Neuron (in vitro differentiated cells): ENCODE results near the gene PUM2.

Experiments
- H2AFZ ChIP-seq: one replicate; pipeline ENCODE4 v1.6.1; 2013; ENCODE audit warnings: low read depth, mild to moderate bottlenecking, inconsistent platforms, low read length, moderate library complexity
- H3K27me3 ChIP-seq: one replicate; pipeline ENCODE4 v1.6.1; 2013; ENCODE audit warnings: low read length; ENCODE audit not compliant: insufficient read depth
- H3K36me3 ChIP-seq: one replicate; pipeline ENCODE4 v1.6.1; 2013; ENCODE audit warnings: low read length; ENCODE audit not compliant: insufficient read depth
- H3K4me1 ChIP-seq: one replicate; pipeline ENCODE4 v1.6.1; 2013; ENCODE audit warnings: low read length; ENCODE audit not compliant: insufficient read depth
- H3K4me3 ChIP-seq: 2 replicates; pipeline ENCODE4 v1.5.1; 2013; ENCODE audit warnings: mild to moderate bottlenecking, low read length, moderate library complexity
- H3K9me3 ChIP-seq: one replicate; pipeline ENCODE4 v1.6.1; 2013; ENCODE audit warnings: low read length

The PUM2 gene

DNA sequence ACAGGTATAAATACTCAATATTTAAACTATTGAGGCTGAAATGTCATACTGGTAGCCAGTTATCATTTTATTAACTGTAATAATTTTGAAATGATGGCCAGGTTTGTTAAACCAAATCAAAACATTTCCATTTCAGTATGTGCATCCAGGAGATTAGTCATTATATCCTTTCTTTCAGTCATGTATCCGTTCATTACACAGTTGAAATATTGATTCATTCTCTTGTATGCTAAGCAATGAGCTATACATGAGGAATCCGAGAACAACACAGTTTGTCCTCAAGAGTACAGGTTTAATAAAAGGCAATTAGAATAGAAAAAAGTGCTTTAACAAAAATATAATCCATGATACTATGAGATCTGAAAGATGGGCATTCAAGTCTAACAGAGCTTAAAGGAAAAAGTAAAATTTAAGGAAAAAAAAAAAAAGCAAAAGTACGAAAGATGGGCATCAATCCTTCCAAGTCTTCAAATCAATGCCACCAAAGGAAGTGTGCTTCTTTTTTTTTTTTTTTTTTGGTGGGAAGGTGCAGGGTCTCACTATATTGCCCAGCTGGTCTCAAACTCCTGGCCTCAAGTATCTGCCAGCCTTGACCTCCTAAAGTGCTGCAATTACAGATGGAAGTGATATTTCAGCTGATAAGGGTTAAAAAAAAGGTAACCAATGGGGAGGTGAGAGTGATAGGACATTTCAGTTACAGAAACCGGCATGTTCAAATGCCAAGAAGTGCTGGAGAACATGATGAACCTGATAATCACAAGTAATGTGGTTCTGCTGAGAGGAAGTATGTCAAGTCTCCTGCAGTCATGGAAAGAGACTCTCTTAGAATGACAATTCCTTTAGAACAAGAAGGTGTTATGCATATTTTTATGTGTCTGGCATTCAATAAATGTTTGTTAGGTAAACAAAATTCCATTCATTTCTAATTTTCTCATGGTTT lies 35.8 kb downstream of the PUM2 start:
- Histone ChIP-seq H3K9me3 (peaks cover 5% of the 10 kb centered on the region), H3K4me3 (no peak overlapping the region), H3K36me3 (peaks cover 84% of the 10 kb centered on the region), H3K27me3 (no peaks in the 10 kb centered on the region), H3K4me1 (no peaks in the 10 kb centered on the region), H2AFZ (no peak overlapping the region)

DNA sequence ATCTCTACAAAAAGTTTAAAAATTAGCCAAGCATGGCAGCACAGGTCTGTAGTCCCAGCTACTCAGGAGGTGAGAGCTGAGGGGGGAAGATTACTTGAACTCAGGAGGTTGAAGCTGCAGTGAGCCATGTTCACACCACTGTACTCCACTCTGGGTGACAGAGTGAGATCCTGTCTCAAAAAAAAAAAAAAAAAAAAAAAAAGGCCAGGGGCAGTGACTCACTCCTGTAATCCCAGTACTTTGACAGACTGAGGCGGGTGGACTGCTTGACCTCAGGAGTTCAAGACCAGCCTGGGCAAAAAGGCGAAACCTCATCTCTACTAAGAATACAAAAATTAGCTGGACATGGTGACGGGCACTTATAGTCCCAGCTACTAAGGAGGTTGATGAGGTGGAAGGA lies 37.0 kb downstream of the PUM2 start:
- H3K27me3 ChIP-seq, result no peaks in the 10 kb centered on the region
- peaks cover 85% of the 10 kb centered on the region for H3K36me3 ChIP-seq
- H2AFZ ChIP-seq, result no peak overlapping the region
- no peaks in the 10 kb centered on the region for H3K4me1 ChIP-seq
- H3K9me3 ChIP-seq, result peaks cover 5% of the 10 kb centered on the region
- H3K4me3 ChIP-seq, result no peak overlapping the region

DNA sequence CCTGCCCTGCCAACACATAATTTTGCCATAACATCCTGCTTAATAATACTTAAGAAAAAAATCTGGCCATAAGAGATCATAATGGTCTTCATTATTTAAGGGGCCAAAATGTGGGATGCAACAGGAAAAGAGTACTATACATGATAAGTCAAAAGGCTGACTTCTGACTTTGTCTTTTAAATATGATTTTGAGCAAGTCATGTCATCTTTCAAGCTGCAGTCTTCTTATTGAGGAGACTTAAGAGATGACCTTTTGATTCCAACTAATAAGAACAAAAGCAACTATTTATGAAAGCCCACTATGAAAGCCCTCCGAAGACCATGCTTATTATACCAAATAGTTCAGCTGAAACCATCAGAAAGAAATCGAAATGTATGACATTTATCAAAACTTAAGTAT lies 41.6 kb downstream of the PUM2 start:
- no peaks in the 10 kb centered on the region for H3K4me1 ChIP-seq
- no peak overlapping the region for H3K4me3 ChIP-seq
- peaks cover 83% of the 10 kb centered on the region for H3K36me3 ChIP-seq
- H3K9me3 ChIP-seq, result peaks cover 2% of the 10 kb centered on the region
- H3K27me3 ChIP-seq, result no peaks in the 10 kb centered on the region
- H2AFZ ChIP-seq, result no peak overlapping the region

DNA sequence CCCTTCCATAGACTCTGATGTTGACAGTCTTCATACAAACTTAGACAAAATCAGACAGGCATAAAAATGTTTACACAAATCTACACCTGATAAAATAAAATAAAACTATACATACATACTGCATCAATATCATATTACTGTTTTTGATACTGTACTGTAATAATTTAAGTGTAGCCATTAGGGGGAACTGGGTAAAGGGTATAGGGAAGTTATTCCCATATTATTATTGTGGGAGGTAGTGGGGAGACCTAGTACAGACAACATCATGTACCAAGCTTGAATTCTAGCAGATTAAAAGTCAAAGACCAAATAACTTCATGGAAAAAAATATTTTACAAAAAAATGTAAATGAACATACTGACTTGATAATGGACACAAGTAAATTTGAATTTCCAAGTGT lies 43.3 kb downstream of the PUM2 start:
- no peaks in the 10 kb centered on the region for H3K27me3 ChIP-seq
- H3K36me3 ChIP-seq, result peaks cover 87% of the 10 kb centered on the region
- no peaks in the 10 kb centered on the region for H3K9me3 ChIP-seq
- no peaks in the 10 kb centered on the region for H3K4me1 ChIP-seq
- H2AFZ ChIP-seq, result no peak overlapping the region
- no peak overlapping the region for H3K4me3 ChIP-seq

DNA sequence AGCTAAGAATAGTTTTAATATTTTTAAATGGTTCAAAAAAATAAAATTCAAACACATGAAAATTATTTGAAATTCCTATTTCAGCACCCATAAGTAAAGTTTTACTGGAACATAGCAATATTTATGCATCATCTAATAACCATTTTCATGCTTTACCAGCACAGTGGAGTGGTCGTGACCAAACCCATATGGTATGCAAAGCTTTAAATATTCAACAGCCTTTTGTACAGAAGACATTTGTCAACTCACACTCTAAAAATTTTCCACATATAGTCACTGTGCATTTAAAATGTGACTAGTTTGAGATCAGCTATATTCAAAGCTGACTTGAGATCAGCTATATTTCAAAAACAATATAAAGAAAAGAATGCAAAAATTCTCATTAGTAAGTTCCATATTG lies 46.2 kb downstream of the PUM2 start:
- Histone ChIP-seq H2AFZ (no peak overlapping the region), H3K9me3 (no peaks in the 10 kb centered on the region), H3K36me3 (peaks cover 69% of the 10 kb centered on the region), H3K27me3 (no peaks in the 10 kb centered on the region), H3K4me1 (no peaks in the 10 kb centered on the region), H3K4me3 (no peak overlapping the region)

DNA sequence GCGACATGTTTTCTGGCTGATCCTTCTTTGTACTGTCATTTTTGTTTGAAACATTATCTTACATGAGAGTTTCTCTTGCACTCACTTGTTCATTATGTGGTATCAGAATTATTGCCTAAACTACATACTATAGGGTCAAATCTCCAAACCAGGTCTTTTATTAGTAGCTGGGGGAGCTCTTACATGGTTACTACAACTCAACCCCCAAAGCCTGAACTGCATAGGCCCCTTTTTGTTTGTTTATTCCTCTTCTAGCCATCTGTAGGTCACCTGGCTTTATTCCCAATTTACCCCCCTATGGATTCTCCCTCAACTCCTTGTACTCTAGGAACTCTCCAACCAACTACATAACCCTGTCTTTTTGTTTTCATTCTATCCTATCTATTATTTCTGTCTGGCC lies 46.7 kb downstream of the PUM2 start:
- Histone ChIP-seq H2AFZ (no peak overlapping the region), H3K4me1 (no peaks in the 10 kb centered on the region), H3K36me3 (peaks cover 69% of the 10 kb centered on the region), H3K27me3 (no peaks in the 10 kb centered on the region), H3K4me3 (no peak overlapping the region), H3K9me3 (no peaks in the 10 kb centered on the region)

DNA sequence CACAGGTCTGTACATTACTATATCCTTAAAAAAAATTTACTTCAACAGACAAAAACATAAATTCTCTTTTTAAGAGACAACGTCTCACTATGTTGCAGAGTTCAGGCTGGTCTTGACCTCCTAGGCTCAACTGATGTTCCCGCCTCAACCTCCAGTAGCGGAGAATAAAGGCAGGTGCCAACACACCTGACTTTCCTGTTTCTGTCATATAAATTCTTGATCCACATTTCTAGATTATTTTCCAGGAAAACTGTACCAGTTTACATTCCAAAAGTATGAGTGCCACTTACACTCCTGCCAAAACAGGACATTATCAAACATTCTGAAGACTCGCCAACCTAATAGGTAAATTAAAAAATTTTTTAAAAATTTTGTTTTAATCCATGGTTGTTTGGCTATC lies 48.6 kb downstream of the PUM2 start:
- Histone ChIP-seq H3K36me3 (peaks cover 68% of the 10 kb centered on the region), H3K27me3 (no peaks in the 10 kb centered on the region), H3K9me3 (no peaks in the 10 kb centered on the region), H2AFZ (no peak overlapping the region), H3K4me3 (no peak overlapping the region), H3K4me1 (no peaks in the 10 kb centered on the region)

DNA sequence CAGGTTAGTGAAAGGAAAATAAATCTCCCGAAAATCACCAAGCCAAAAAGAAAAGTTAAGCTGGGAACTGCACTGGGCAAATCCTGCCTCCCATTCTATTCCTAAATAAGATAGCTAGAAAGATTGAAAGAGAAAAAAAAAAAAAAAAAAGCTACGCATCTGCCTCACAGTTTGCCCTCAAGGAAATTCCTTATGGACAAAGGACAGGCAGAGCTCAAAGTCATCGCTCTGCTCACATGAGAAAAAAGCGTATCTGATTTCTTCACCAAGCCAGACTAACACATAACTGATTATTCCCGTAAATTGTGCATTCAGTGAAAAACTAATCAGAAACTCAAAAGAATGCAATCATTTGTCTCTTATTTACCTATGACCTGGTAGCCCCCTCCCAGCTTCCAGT lies 50.0 kb downstream of the PUM2 start:
- Histone ChIP-seq H3K9me3 (no peaks in the 10 kb centered on the region), H2AFZ (no peak overlapping the region), H3K4me3 (no peak overlapping the region), H3K27me3 (no peaks in the 10 kb centered on the region), H3K4me1 (no peaks in the 10 kb centered on the region), H3K36me3 (peaks cover 66% of the 10 kb centered on the region)

DNA sequence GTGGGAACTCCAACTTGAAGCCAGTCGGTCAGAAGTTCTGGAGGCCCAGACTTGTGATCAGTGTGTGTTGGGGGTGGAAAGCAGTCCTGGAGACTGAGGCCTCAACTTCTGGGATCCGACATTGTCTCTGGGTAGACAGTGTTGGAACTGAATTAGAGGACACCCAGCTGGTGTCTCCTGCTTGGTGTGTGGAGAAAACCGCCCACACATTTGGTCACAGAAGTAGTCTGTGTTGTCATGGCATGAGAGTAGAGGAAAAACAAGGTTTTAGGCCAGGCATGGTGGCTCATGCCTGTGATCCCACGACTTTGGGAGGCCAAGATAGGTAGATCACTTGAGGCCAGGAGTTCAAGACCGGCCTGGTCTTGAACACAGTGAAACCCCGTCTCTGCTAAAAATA lies 51.5 kb downstream of the PUM2 start:
- Histone ChIP-seq H3K27me3 (no peaks in the 10 kb centered on the region), H2AFZ (no peak overlapping the region), H3K36me3 (peaks cover 69% of the 10 kb centered on the region), H3K4me3 (no peak overlapping the region), H3K4me1 (no peaks in the 10 kb centered on the region), H3K9me3 (no peaks in the 10 kb centered on the region)

DNA sequence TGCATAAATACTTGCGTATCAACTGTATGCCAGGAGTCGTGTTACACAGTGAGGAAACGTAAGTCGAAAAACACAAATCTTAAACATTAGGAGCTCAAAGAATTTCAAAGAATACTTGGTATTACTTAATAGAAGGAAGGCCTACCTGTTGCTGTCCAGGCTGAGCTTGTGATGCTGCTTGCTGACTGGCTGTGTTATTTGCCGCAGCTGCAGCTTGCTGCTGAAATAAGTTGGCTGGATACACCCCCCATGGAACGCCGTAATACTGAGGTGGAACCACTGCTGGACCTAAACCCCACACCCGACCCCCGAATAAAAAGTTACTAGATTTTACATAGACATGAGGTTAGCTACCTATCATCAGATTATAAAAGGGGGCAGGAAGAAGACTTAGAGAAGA lies 56.4 kb downstream of the PUM2 start:
- Histone ChIP-seq H3K27me3 (no peaks in the 10 kb centered on the region), H3K9me3 (no peaks in the 10 kb centered on the region), H3K4me3 (no peak overlapping the region), H3K36me3 (peaks cover 78% of the 10 kb centered on the region), H2AFZ (no peak overlapping the region), H3K4me1 (peaks cover 3% of the 10 kb centered on the region)

DNA sequence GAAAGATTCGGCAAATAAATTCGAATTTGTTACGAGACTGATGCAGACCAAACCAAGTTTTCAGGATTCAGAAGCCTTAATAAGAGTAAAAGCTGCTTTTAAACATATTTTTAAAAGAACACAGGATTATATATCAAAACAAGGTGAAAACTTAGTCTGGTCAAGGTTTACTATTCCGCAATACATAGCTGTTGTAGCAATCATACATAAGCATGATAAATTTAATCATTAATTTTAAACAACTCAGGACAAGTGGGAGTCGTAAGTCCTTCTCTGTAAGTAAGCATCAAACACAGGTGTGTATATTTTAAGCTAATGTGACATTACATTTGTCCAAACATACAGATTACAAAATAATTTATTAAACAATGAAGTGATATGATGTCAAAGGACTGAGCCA lies 57.7 kb downstream of the PUM2 start:
- H3K36me3 ChIP-seq, result peaks cover 78% of the 10 kb centered on the region

DNA sequence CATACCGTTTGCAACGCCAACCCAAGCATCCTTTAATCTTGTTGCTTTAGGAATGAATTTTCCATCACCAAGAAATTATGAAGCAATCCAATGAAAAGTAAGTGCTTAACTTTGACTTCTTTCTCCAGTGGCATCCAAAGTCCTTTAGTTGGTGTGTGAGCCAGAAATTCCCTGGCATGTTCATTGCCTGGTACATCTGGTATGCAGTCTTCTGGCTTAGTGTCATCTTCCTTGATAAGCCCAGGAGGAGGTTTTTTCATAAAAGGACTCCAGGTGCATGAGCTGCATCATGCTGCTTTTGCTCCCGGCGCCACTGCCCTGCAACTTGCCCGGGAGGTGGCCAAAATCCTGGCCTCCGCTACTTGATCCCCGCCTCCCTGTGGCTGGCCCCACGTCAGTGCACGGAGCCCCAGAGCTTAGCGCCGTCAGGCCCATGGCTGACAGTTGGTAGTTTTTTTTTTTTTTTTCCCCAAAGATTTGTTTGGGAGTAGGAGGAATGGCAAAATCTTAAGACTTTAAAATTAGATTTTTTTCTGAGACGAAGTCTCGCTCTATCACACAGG lies 58.7 kb downstream of the PUM2 start:
- Histone ChIP-seq H3K9me3 (no peaks in the 10 kb centered on the region), H3K36me3 (peaks cover 78% of the 10 kb centered on the region), H2AFZ (no peak overlapping the region), H3K4me3 (no peak overlapping the region), H3K27me3 (no peaks in the 10 kb centered on the region), H3K4me1 (peaks cover 3% of the 10 kb centered on the region)

More for the DNA sequence above, 57.7 kb downstream of the PUM2 start:
- no peak overlapping the region for H2AFZ ChIP-seq
- H3K9me3 ChIP-seq, result no peaks in the 10 kb centered on the region
- H3K4me1 ChIP-seq, result peaks cover 3% of the 10 kb centered on the region
- H3K4me3 ChIP-seq, result no peak overlapping the region
- H3K27me3 ChIP-seq, result no peaks in the 10 kb centered on the region

DNA sequence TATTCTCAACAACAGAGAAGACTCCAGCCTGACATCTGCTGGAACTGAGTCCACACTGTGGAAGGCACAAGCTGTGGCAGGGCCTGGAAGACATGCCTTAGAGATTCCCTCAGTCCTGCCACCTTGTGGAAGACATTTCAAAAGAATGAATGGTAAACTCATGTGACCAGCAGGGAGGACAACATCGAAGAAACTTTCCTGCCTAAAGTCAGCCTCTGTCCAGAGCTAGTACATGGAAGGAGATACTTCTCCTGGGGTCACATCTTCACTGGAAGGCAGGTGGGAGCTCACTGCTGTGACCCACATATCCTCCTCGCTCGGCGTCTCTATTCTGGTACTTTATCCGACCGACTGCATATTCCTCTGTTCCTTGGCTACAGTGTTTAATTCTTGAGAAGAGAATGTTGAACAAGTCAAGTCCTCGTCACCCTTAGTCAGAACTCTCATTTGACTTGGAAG lies 59.5 kb downstream of the PUM2 start:
- Histone ChIP-seq H2AFZ (no peak overlapping the region), H3K9me3 (no peaks in the 10 kb centered on the region), H3K27me3 (no peaks in the 10 kb centered on the region), H3K4me3 (no peak overlapping the region), H3K4me1 (peaks cover 3% of the 10 kb centered on the region), H3K36me3 (peaks cover 75% of the 10 kb centered on the region)
